Astrocyte (in vitro differentiated cells and primary cell): Measurements from ENCODE around the gene DES. TPM values are rescaled to one million over a fixed set of nuclear protein-coding genes. Genes with fewer than 3 reads are reported as not detected.
A peak's percentile ranks its signal among the peaks of the same experiment; 100 is the strongest.

ENCODE experiments used
- DNase-seq: peaks from one replicate; pipeline ENCODE4 v3.0.0-alpha.2; 2010; ENCODE audit warnings: low read depth
- FAIRE-seq: peaks from 2 replicates; lab custom pipeline; 2011; peaks lifted over from hg19 to GRCh38; lab: Jason Lieb, UNC
- H2AFZ ChIP-seq: 2 replicates; pipeline ENCODE4 v1.6.0; 2012; ENCODE audit warnings: low read depth, low read length, inconsistent platforms
- H3K27ac ChIP-seq: 2 replicates; pipeline ENCODE4 v1.5.1; 2011; ENCODE audit warnings: low read depth, low read length, inconsistent platforms
- H3K27me3 ChIP-seq: 2 replicates; pipeline ENCODE4 v1.6.0; 2011; ENCODE audit warnings: low read length, inconsistent platforms; ENCODE audit not compliant: insufficient read depth
- H3K36me3 ChIP-seq: 2 replicates; pipeline ENCODE4 v1.5.1; 2011; ENCODE audit warnings: low read length, inconsistent platforms; ENCODE audit not compliant: insufficient read depth
- H3K4me1 ChIP-seq: 2 replicates; pipeline ENCODE4 v1.5.1; 2011; ENCODE audit warnings: low read length, inconsistent platforms; ENCODE audit not compliant: insufficient read depth
- H3K4me2 ChIP-seq: 2 replicates; pipeline ENCODE4 v1.6.0; 2012; ENCODE audit warnings: low read length, inconsistent platforms
- H3K4me3 ChIP-seq: 2 replicates; pipeline ENCODE4 v1.5.1; 2011; ENCODE audit warnings: low read depth, mild to moderate bottlenecking, low read length, inconsistent platforms; ENCODE audit not compliant: insufficient read depth
- H3K79me2 ChIP-seq: 2 replicates; pipeline ENCODE4 v1.6.0; 2012; ENCODE audit warnings: mild to moderate bottlenecking, low read length, inconsistent platforms; ENCODE audit not compliant: insufficient read depth
- H3K9ac ChIP-seq: 2 replicates; pipeline ENCODE4 v1.6.0; 2012; ENCODE audit warnings: mild to moderate bottlenecking, low read length, inconsistent platforms
- H3K9me3 ChIP-seq: 2 replicates; pipeline ENCODE4 v1.5.1; 2012; ENCODE audit warnings: low read depth, mild to moderate bottlenecking, low read length, inconsistent platforms; ENCODE audit not compliant: insufficient read depth
- H4K20me1 ChIP-seq: 2 replicates; pipeline ENCODE4 v1.6.0; 2012; ENCODE audit warnings: low read length, inconsistent platforms; ENCODE audit not compliant: insufficient read depth
- H3K27ac Mint-ChIP-seq: one replicate; pipeline ENCODE4 v1.8.0; 2021; ENCODE audit warnings: mild to moderate bottlenecking, mixed read lengths; ENCODE audit not compliant: unreplicated experiment
- H3K27me3 Mint-ChIP-seq: one replicate; pipeline ENCODE4 v1.8.0; 2021; ENCODE audit warnings: low read depth, mixed read lengths; ENCODE audit not compliant: unreplicated experiment
- H3K36me3 Mint-ChIP-seq: one replicate; pipeline ENCODE4 v1.8.0; 2021; ENCODE audit warnings: low read depth, mixed read lengths; ENCODE audit not compliant: unreplicated experiment
- H3K4me1 Mint-ChIP-seq: one replicate; pipeline ENCODE4 v1.8.0; 2021; ENCODE audit warnings: low read depth, mixed read lengths; ENCODE audit not compliant: unreplicated experiment
- H3K4me3 Mint-ChIP-seq: one replicate; pipeline ENCODE4 v1.8.0; 2021; ENCODE audit warnings: mild to moderate bottlenecking, moderate library complexity, mixed read lengths; ENCODE audit not compliant: unreplicated experiment
- H3K9me3 Mint-ChIP-seq: one replicate; pipeline ENCODE4 v1.8.0; 2021; ENCODE audit warnings: mild to moderate bottlenecking, mixed read lengths; ENCODE audit not compliant: unreplicated experiment
- CTCF ChIP-seq: IDR thresholded peaks from 2 replicates; pipeline ENCODE4 v1.5.1; 2011; ENCODE audit warnings: low read depth, mild to moderate bottlenecking, inconsistent platforms, low read length, moderate library complexity; ENCODE audit not compliant: insufficient read depth
- EZH2 ChIP-seq: IDR thresholded peaks from 2 replicates; pipeline ENCODE4 v1.6.1; 2012; ENCODE audit warnings: mild to moderate bottlenecking, low read length, inconsistent platforms; ENCODE audit not compliant: insufficient read depth
- total RNA-seq: library from RNA; stranded (reverse); gene quantifications from 2 replicates; pipeline ENCODE4 v1.2.1, GENCODE V29; 2021

DES gene
- total RNA-seq, 1 donor from 2014 or later: 5.4 TPM

- no peak overlapping the region for H3K4me3 Mint-ChIP-seq
- FAIRE-seq: no peak
- H3K27me3 Mint-ChIP-seq: peaks cover 21% of the 10 kb centered on the region
Observed at GRCh38 chr2:219434468-219434717, 16.2 kb downstream of the DES start.

GRCh38 chr2:219434718-219435525, 16.7 kb downstream of the DES start, which contains the start of gene SPEG:
Gene SPEG, plus strand, starts transcription at chr2:219434843. Its CDS starts 135 bp downstream, at chr2:219434978.
- H3K27me3 ChIP-seq: no peaks in the 10 kb centered on the region
- H3K9me3 ChIP-seq: no peaks in the 10 kb centered on the region
- peak within 1 kb of the TSS; percentile 10 for H3K9ac ChIP-seq
- no peak within 1 kb of the TSS for H3K27ac Mint-ChIP-seq
- FAIRE-seq: no peak
- peaks cover 2% of the 10 kb centered on the region for H3K36me3 Mint-ChIP-seq
- H4K20me1 ChIP-seq: no peaks in the 10 kb centered on the region
- H3K4me3 Mint-ChIP-seq: no peak within 1 kb of the TSS
- H3K27ac ChIP-seq: no peak within 1 kb of the TSS
- TF ChIP-seq EZH2 (no peak), CTCF (no peak)
- H3K36me3 ChIP-seq: no peaks in the 10 kb centered on the region
- H3K9me3 Mint-ChIP-seq: no peaks in the 10 kb centered on the region
- peaks cover 23% of the 10 kb centered on the region for H3K27me3 Mint-ChIP-seq
- no peak for DNase-seq
- H3K4me1 Mint-ChIP-seq: peaks cover 8% of the 10 kb centered on the region
- peak within 1 kb of the TSS; percentile 39 for H3K4me3 ChIP-seq
- H2AFZ ChIP-seq: peak within 1 kb of the TSS; percentile 47
- peaks cover 14% of the 10 kb centered on the region for H3K4me1 ChIP-seq
- no peaks in the 10 kb centered on the region for H3K79me2 ChIP-seq
- H3K4me2 ChIP-seq: peak within 1 kb of the TSS; percentile 76

More at GRCh38 chr2:219434468-219434717, 16.2 kb downstream of the DES start:
- H3K27ac ChIP-seq: no peak overlapping the region
- peaks cover 8% of the 10 kb centered on the region for H3K4me1 Mint-ChIP-seq
- no peak for TF ChIP-seq EZH2
- no peak for TF ChIP-seq CTCF
- H3K9ac ChIP-seq: peak overlapping the region; percentile 10
- peaks cover 2% of the 10 kb centered on the region for H3K36me3 Mint-ChIP-seq
- no peak for DNase-seq
- H3K36me3 ChIP-seq: no peaks in the 10 kb centered on the region
- peak overlapping the region; percentile 47 for H2AFZ ChIP-seq
- H3K27me3 ChIP-seq: no peaks in the 10 kb centered on the region
- no peaks in the 10 kb centered on the region for H4K20me1 ChIP-seq
- no peaks in the 10 kb centered on the region for H3K79me2 ChIP-seq
- H3K4me3 ChIP-seq: no peak overlapping the region
- H3K27ac Mint-ChIP-seq: no peak overlapping the region
- peaks cover 14% of the 10 kb centered on the region for H3K4me1 ChIP-seq
- H3K9me3 ChIP-seq: no peaks in the 10 kb centered on the region
- peak overlapping the region; percentile 76 for H3K4me2 ChIP-seq
- H3K9me3 Mint-ChIP-seq: no peaks in the 10 kb centered on the region

- FAIRE-seq (no peak), DNase-seq (no peak)
- Mint-ChIP-seq H3K9me3 (no peaks in the 10 kb centered on the region), H3K4me3 (no peak overlapping the region), H3K36me3 (peaks cover 2% of the 10 kb centered on the region), H3K4me1 (peaks cover 9% of the 10 kb centered on the region), H3K27ac (no peak overlapping the region), H3K27me3 (peaks cover 24% of the 10 kb centered on the region)
- H3K4me3 ChIP-seq: no peak overlapping the region
- H2AFZ ChIP-seq: no peak overlapping the region
- no peaks in the 10 kb centered on the region for H3K27me3 ChIP-seq
- no peaks in the 10 kb centered on the region for H4K20me1 ChIP-seq
- H3K9ac ChIP-seq: no peak overlapping the region
- no peak for TF ChIP-seq EZH2
- no peak for TF ChIP-seq CTCF
- no peaks in the 10 kb centered on the region for H3K9me3 ChIP-seq
- H3K4me2 ChIP-seq: peak overlapping the region; percentile 76
- H3K36me3 ChIP-seq: no peaks in the 10 kb centered on the region
- H3K79me2 ChIP-seq: no peaks in the 10 kb centered on the region
- H3K4me1 ChIP-seq: peaks cover 14% of the 10 kb centered on the region
- H3K27ac ChIP-seq: no peak overlapping the region
Observed at GRCh38 chr2:219435701-219436100, 17.5 kb downstream of the DES start.
